BE2C (cell line): ENCODE data around the gene PDE9A.
"Not testable (repeated sequence)": the region's sequence is repeated elsewhere in the genome, so short reads cannot be mapped to it uniquely, and the experiment has no call there.

Experiments used
- DNase-seq: peaks from one replicate; pipeline ENCODE4 v3.0.0-alpha.2; 2020
- H3K27me3 ChIP-seq: fragments of 250-450 bp; sonication (Bioruptor Pico); 2 replicates; pipeline ENCODE4 v1.5.1; 2020; ENCODE audit warnings: mild to moderate bottlenecking
- H3K36me3 ChIP-seq: fragments of 250-450 bp; sonication (Bioruptor Pico); 2 replicates; pipeline ENCODE4 v1.5.1; 2020; ENCODE audit warnings: mild to moderate bottlenecking
- H3K4me1 ChIP-seq: fragments of 250-450 bp; sonication (Bioruptor Pico); 2 replicates; pipeline ENCODE4 v1.5.1; 2020
- H3K4me3 ChIP-seq: 2 replicates; pipeline ENCODE4 v1.5.1; 2011; ENCODE audit warnings: low read depth, low read length
- H3K9me3 ChIP-seq: fragments of 250-450 bp; sonication (Bioruptor Pico); 2 replicates; pipeline ENCODE4 v1.5.1; 2020
- CTCF ChIP-seq: IDR thresholded peaks from 2 replicates; pipeline ENCODE4 v1.5.1; 2012; ENCODE audit warnings: mild to moderate bottlenecking, low read depth, low read length

Gene PDE9A

GRCh38 chr21:42612390-42612789, 41.0 kb upstream of the PDE9A start:
- TF ChIP-seq CTCF = no peak
- H3K4me3 ChIP-seq = no peak overlapping the region
- no peaks in the 10 kb centered on the region for H3K4me1 ChIP-seq
- DNase-seq = no peak
- peaks cover 15% of the 10 kb centered on the region for H3K27me3 ChIP-seq
- no peaks in the 10 kb centered on the region for H3K36me3 ChIP-seq
- no peaks in the 10 kb centered on the region for H3K9me3 ChIP-seq

GRCh38 chr21:42613756-42614155, 39.7 kb upstream of the PDE9A start:
- Histone ChIP-seq H3K4me3 (no peak overlapping the region), H3K36me3 (no peaks in the 10 kb centered on the region), H3K9me3 (no peaks in the 10 kb centered on the region), H3K27me3 (peaks cover 29% of the 10 kb centered on the region), H3K4me1 (no peaks in the 10 kb centered on the region)
- TF ChIP-seq CTCF = no peak
- DNase-seq = no peak

- no peaks in the 10 kb centered on the region for H3K36me3 ChIP-seq
- H3K27me3 ChIP-seq = peaks cover 36% of the 10 kb centered on the region
- TF ChIP-seq CTCF = no peak
- DNase-seq = no peak
- H3K4me3 ChIP-seq = no peak overlapping the region
- no peaks in the 10 kb centered on the region for H3K9me3 ChIP-seq
- no peaks in the 10 kb centered on the region for H3K4me1 ChIP-seq
Observed at GRCh38 chr21:42614396-42614795, 39.0 kb upstream of the PDE9A start.

GRCh38 chr21:42614811-42615351, 38.5 kb upstream of the PDE9A start:
- DNase-seq = peak; percentile 51
- no peaks in the 10 kb centered on the region for H3K9me3 ChIP-seq
- no peaks in the 10 kb centered on the region for H3K36me3 ChIP-seq
- H3K4me3 ChIP-seq = 0 out of 2 replicates have a peak overlapping the region, but pooled peaks have one; percentile 11
- peaks cover 36% of the 10 kb centered on the region for H3K27me3 ChIP-seq
- no peaks in the 10 kb centered on the region for H3K4me1 ChIP-seq
- TF ChIP-seq CTCF = no peak

GRCh38 chr21:42615377-42615776, 38.0 kb upstream of the PDE9A start:
- not testable (repeated sequence) for H3K9me3 ChIP-seq, H3K4me3 ChIP-seq, H3K4me1 ChIP-seq, H3K36me3 ChIP-seq, DNase-seq
- H3K27me3 ChIP-seq = peaks cover 36% of the 10 kb centered on the region

GRCh38 chr21:42615924-42616323, 37.5 kb upstream of the PDE9A start:
- DNase-seq = no peak
- Histone ChIP-seq H3K36me3 (no peaks in the 10 kb centered on the region), H3K27me3 (peaks cover 36% of the 10 kb centered on the region), H3K4me3 (no peak overlapping the region), H3K4me1 (no peaks in the 10 kb centered on the region), H3K9me3 (no peaks in the 10 kb centered on the region)
- TF ChIP-seq CTCF = no peak

GRCh38 chr21:42616446-42616845, 37.0 kb upstream of the PDE9A start:
- DNase-seq = no peak
- Histone ChIP-seq H3K4me3 (no peak overlapping the region), H3K4me1 (no peaks in the 10 kb centered on the region), H3K36me3 (no peaks in the 10 kb centered on the region), H3K9me3 (no peaks in the 10 kb centered on the region), H3K27me3 (peaks cover 36% of the 10 kb centered on the region)
- no peak for TF ChIP-seq CTCF
